ENCODE results near the gene LRRC42. TPM values are rescaled to one million over a fixed set of nuclear protein-coding genes. Genes with fewer than 3 reads are reported as not detected.

The LRRC42 gene
- total and polyA plus RNA-seq, 10 of the 15 experiments (the other 5 are each of a cell fraction or from before 2014, with no cell fraction given), result 11.0 to 34.4 (median 23.0) TPM

DNA sequence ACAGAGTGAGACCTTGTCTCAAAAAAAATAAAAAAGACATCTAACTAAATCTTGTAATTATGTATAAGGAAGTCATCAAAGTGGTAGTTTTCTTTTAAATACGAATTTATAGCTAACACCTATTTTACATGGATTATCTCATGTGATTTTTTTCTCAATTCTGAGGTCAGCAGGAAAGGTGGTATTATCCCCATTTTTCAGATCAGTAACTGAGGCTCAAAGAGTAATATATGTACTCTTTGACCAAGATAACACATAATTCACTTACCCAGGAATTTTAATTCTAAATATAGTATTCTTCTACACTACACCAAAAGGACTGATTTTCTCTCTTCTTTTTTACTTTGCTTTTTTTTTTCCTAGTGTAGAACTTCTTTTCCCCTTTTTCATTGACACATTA is 9.7 kb upstream of the LRRC42 start:
- WGBS (ENCODE audit: insufficient coverage, insufficient replicate concordance, low lambda C conversion rate, missing lambda C conversion rate), result 100% methylated on average over 1 of the region's 1 CpG
- ChIA-PET CTCF (interaction anchor here (1.0 to 1.6 kb wide), 2 partner anchors 12 to 533 kb away, joined by 3 read pairs; no protein-coding TSS in a partner anchor), SMC1A (ENCODE audit: uncharacterized antibody, unreplicated experiment) (interaction anchor here (1.0 to 3.1 kb wide), 2 partner anchors 9 to 48 kb away, joined by 3 to 14 read pairs; partner anchors contain the start of gene IFT25), POLR2A (interaction anchor here (0.6 kb wide), 1 partner anchor 516 kb away, joined by 3 read pairs; no protein-coding TSS in a partner anchor), RAD21 (ENCODE audit: unreplicated experiment) (no interaction called here)
- DNase-seq (ENCODE audit: low read depth, low spot score) (no peak), FAIRE-seq (no peak), ATAC-seq (no peak)
- BruUV-seq (replicated peaks), result no TSS peak
- Histone ChIP-seq H4K20me1 (ENCODE audit: control insufficient read depth, insufficient read depth) (no peaks in the 10 kb centered on the region), H2AFZ (ENCODE audit: control insufficient read depth, low read depth, low read length) (no peak overlapping the region), H3K4me2 (ENCODE audit: control insufficient read depth, insufficient read depth) (no peak overlapping the region), H3K9me3 (replicated peaks; ENCODE audit: control insufficient read depth, insufficient read depth, low read length) (peaks cover 12% of the 10 kb centered on the region), H3K79me2 (ENCODE audit: control insufficient read depth, insufficient read depth, low read length) (no peaks in the 10 kb centered on the region), H3K27ac (ENCODE audit: control insufficient read depth, insufficient read depth) (no peak overlapping the region), H3K27me3 (replicated peaks in 1 of 2; ENCODE audit: control insufficient read depth in 2 of 2, insufficient read depth in 2 of 2, low read length in 1 of 2) (no peaks in the 10 kb centered on the region), H3K4me1 (ENCODE audit: control insufficient read depth, insufficient read depth, low read length) (no peaks in the 10 kb centered on the region), H3K4me3 (no peak overlapping the region), H3K9ac (ENCODE audit: control insufficient read depth, insufficient read depth, low read length) (no peak overlapping the region), H3K36me3 (ENCODE audit: control insufficient read depth in 2 of 2, insufficient read depth in 2 of 2, low read length in 1 of 2) (peaks cover 0 to 13% of the 10 kb centered on the region in 2 experiments; a peak in 1 of 4 replicates)
- in situ Hi-C loops (cut with MboI), result no loop called here
- TF ChIP-seq ATF3 (IDR thresholded peaks at IDR 0.05; ENCODE audit: borderline replicate concordance, extremely low read depth, low read depth, low read length), result no peak
- TF ChIP-seq SIN3A (IDR thresholded peaks at IDR 0.05; ENCODE audit: low read depth, low read length), result no peak
- no peak for TF ChIP-seq SMC3 (IDR thresholded peaks at IDR 0.05; ENCODE audit: borderline replicate concordance, low read length)
- TF ChIP-seq RAD51 (IDR thresholded peaks at IDR 0.05), result no peak
- no peak for TF ChIP-seq ZNF274 (IDR thresholded peaks at IDR 0.05; ENCODE audit: insufficient read depth, insufficient read length)
- no peak for TF ChIP-seq POLR2AphosphoS2 (IDR thresholded peaks at IDR 0.05; ENCODE audit: low read depth, low read length)
- no peak for TF ChIP-seq TARDBP (IDR thresholded peaks at IDR 0.05; ENCODE audit: borderline replicate concordance)
- TF ChIP-seq KDM1A (IDR thresholded peaks at IDR 0.05; ENCODE audit: borderline replicate concordance), result no peak
- no peak for TF ChIP-seq MEF2A (IDR thresholded peaks at IDR 0.05; ENCODE audit: insufficient read depth, low read depth, low read length)
- TF ChIP-seq, protein P1, sequence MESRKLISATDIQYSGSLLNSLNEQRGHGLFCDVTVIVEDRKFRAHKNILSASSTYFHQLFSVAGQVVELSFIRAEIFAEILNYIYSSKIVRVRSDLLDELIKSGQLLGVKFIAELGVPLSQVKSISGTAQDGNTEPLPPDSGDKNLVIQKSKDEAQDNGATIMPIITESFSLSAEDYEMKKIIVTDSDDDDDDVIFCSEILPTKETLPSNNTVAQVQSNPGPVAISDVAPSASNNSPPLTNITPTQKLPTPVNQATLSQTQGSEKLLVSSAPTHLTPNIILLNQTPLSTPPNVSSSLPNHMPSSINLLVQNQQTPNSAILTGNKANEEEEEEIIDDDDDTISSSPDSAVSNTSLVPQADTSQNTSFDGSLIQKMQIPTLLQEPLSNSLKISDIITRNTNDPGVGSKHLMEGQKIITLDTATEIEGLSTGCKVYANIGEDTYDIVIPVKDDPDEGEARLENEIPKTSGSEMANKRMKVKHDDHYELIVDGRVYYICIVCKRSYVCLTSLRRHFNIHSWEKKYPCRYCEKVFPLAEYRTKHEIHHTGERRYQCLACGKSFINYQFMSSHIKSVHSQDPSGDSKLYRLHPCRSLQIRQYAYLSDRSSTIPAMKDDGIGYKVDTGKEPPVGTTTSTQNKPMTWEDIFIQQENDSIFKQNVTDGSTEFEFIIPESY (IDR thresholded peaks at IDR 0.05), result no peak
- no peak for TF ChIP-seq PML (IDR thresholded peaks at IDR 0.05; ENCODE audit: low read length)
- no peak for TF ChIP-seq TBL1XR1 (IDR thresholded peaks at IDR 0.05; ENCODE audit: low read depth, low read length)
- no peak for TF ChIP-seq ATF7 (IDR thresholded peaks at IDR 0.05; ENCODE audit: low read depth)
- TF ChIP-seq ESRRA (IDR thresholded peaks at IDR 0.05; ENCODE audit: low read length), result no peak
- TF ChIP-seq KAT2A (conservative IDR thresholded peaks at IDR 0.05; ENCODE audit: control insufficient read depth, low read depth, low read length), result no peak
- TF ChIP-seq SMARCA5 (IDR thresholded peaks at IDR 0.05), result no peak
- TF ChIP-seq CEBPB (IDR thresholded peaks at IDR 0.05; ENCODE audit: borderline replicate concordance in 1 of 2, low read depth in 2 of 2, low read length in 2 of 2), result no peak
- TF ChIP-seq POU2F2 (IDR thresholded peaks at IDR 0.05; ENCODE audit: borderline replicate concordance, low read depth, low read length), result no peak
- intact Hi-C loops (cut with micrococcal nuclease; ENCODE audit: unreplicated experiment), result no loop called here
